ENCODE measurements around the gene RAB31.

Gene RAB31

GRCh38 chr18:9796935-9797549 lies 88.9 kb downstream of the RAB31 start:
- DNase-seq = no peak

- DNase-seq = no peak
These were observed 94.3 kb downstream of the RAB31 start for GRCh38 chr18:9802175-9803062.

- DNase-seq = no peak
These were observed 95.1 kb downstream of the RAB31 start for GRCh38 chr18:9803063-9803697.

GRCh38 chr18:9803698-9804516 lies 95.8 kb downstream of the RAB31 start:
- no peak for DNase-seq

DNA sequence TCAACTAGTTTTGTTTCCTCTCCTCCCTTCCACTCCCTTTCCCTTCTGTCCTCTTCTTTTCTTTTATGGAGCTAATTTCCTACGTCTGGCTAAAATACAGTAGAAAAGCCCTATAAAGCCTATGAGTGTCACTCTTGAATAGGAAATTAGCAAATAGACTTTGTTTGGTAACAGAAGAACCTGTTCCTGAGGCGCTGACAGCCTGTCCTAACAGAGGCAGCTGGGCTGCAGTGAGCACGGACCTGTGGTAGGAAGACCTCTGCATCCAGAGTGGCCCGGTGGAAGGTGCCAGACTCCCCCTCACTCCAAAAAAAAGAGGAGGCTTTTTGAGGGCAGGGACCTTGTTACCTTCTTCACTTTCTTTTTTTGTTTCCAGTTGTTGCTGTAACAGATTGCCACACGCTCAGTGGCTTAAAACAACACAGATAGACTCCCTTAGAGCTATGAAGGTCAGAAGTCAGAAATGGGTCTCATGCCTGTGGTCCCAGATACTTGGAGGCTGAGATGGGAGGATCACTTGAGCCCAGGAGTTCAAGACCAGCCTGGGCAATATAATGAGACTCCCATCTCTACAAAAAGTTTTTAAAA lies 96.5 kb downstream of the RAB31 start:
- no peak for DNase-seq

DNA sequence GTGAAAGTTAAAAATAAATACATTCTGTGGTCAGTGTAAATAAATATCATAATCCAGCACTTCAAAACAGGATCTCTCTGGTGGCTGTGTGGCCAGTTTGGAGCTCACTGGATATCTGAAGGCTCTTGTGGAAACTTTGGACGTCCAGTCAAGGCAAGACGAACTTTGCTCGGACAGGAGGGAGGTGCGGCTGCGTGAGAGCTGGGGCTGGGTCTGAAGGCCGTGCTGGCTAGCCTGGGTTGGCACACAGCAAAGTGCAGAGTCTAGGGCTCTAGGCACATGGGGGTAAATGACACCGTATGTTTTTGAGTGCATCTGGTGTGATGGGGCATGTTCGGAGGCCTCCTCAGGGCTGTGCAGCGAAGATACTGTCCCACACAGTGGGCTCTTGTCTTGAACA lies 98.8 kb downstream of the RAB31 start:
- no peak for DNase-seq

- DNase-seq = peak; percentile 72
These were observed 100.5 kb downstream of the RAB31 start for GRCh38 chr18:9808295-9809241.

GRCh38 chr18:9809697-9810096 lies 101.6 kb downstream of the RAB31 start:
- no peak for DNase-seq

GRCh38 chr18:9810299-9810698 lies 102.2 kb downstream of the RAB31 start:
- DNase-seq = no peak

DNA sequence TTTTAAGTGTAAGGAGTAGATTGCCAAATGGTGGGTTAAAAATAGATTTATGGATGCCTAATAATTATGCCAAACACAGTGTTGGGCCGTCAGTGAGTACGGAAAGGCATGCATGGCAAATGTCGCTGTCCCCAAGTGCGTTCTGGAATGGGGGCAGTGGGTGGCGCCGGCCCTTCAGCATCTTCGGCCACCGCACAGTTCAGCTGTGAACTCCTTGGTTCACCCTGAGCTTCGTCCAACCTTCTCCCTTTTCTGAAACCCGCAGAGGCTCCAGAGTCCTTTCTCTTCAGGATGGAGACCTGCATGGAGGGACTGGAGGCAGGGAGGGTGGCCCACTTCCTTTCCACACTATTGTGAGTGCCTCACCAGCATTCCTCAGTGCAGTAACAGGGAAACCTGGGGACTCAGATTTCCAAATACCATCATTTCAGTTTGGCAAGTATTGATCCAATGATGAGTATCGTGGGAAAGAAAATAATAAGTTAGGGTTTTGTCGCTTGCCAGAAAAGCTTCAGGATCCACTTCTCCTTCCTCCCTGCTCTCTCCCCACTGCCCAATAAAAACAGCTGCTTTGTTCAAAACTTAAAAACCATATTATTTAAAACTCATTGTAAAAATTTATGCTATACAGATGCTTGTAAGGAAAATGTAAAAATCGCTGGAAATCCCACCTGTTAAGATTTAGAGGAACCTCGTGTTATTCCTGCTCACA lies 103.0 kb downstream of the RAB31 start:
- DNase-seq = no peak

GRCh38 chr18:9811978-9812377 lies 103.9 kb downstream of the RAB31 start:
- DNase-seq = no peak

DNA sequence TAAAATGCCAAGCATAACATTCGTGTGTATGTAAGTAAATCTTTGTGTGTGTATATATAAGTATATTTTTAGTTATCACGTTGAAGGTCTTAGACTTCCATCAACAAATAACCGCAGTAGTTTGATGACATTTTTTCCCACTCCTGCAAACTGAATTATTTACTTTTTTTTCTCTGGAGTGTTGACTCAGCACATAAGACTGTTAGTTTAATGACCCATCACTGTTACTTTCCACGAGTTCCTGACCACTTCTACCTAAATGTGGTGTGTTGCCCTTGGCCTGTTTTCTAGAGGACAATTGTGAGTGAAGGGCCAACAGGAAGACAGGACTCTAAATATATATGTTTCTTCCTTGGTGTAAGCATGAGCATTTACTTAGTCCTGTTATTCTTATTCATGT lies 106.3 kb downstream of the RAB31 start:
- no peak for DNase-seq

DNA sequence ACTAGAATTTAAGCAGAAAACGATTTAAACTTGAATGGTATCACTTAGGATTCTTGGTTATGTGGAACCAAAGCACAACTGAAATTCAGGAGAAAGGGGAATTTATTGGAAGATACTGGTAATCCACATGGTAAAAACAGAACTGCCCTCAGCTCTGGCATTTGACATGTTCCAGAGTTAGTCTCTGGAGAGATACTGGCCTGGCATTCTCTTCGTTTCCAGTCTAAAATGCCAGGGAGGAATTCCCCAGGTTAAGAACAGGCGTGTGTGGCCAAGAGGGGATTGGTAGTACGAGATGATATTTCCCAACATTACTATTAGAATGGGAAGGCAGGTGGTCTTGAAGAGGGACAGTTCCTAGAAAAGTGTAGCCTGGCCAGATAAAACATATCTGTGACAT lies 109.2 kb downstream of the RAB31 start:
- no peak for DNase-seq

- no peak for DNase-seq
These were observed 109.8 kb downstream of the RAB31 start for GRCh38 chr18:9817725-9818422.

DNA sequence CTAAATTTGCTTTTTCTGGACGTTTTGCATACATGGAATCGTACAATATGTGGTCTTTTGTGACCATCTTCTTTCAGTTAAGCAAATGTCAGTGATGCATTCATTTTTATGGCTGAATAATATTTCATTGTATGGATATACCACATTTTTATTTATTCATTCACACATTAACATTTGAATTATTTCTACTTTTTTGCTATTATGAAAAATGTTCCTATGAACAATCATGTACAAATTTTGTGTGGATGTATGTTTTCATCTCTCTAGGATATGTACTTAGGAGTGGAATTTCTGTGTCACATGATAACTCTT lies 110.3 kb downstream of the RAB31 start:
- DNase-seq = no peak

- no peak for DNase-seq
These were observed 112.0 kb downstream of the RAB31 start for GRCh38 chr18:9820127-9820526.

DNA sequence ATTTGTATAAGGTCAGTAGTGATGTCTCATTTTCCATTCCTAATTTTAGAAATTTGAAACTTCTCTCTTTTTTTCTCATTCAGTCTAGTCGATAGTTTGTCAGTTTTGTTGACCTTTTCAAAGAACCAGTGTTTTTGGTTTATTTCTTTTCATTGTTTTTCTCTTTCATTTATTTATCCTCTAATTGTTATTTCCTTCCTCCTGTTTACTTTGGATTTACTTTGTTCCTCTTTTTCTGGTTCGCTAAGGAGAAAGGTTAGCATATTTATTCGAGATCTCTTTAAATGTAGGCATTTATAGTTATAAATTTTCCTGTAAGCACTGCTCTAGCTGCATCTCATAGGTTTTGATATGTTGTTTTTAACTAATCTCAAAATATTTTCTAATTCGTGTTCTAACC lies 112.6 kb downstream of the RAB31 start:
- no peak for DNase-seq

DNA sequence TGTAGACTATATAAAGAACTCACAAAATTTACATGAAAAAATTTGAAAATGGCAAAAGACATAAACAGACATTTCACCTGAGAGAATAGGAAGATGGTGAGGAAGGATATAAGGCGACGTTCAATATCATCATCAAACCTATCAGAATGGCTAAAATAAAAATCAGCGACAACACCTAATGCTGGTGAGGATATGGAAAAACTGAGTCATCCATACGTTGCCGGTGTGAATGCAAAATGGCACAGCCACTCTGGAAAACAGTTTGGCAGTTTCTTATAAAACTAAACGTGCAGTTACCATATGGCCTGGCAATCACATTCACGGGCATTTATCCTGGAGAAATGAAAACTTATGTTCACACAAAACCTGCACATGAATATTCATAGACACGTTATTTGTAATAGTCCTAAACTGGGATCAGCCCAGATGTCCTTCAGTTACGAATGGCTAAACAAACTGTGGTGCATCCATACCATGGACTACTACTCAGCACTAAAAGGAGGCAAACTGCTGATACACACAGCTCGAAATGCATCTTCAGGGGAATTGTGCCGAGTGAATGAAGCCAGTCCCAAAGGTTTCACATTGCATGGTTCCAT lies 114.6 kb downstream of the RAB31 start:
- DNase-seq = no peak

GRCh38 chr18:9823805-9824473 lies 115.8 kb downstream of the RAB31 start:
- DNase-seq = no peak

Measured in left hindlimb (tissue), 1 donor.